Germinal center (tissue), 1 donor: Measurements from ENCODE around the gene PDIA6.

Source experiments
- DNase-seq: peaks from one replicate; pipeline ENCODE4 v3.0.0; 2012; ENCODE audit warnings: mixed read lengths, low spot score

Gene PDIA6

GRCh38 chr2:10812362-10813162, at the start of gene PDIA6:
Gene PDIA6 (minus strand): TSS chr2:10812785. CDS start chr2:10812696, 89 bp downstream.
- DNase-seq, result peak; percentile 95

DNA sequence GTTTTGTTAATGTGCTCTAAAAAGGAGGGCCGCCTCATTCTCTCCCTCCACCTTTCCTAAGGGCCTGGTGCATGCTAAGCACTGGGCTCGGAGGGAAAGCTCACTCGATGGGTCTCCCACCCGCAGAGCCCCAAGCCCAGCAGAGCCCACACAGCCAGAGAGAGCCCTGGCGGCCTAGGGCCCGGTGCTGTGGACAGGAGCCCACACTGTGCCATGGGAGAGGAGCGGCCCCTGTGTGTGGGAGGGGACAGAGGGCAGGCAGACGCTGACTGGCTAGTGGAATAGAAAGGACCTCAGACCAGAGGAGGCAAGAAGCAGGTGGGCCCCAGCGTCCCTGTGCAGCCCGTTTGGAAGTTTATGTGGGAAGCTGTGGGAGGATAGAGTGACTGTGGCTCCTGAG, 49.7 kb upstream of the PDIA6 start:
- DNase-seq, result no peak

GRCh38 chr2:10861765-10862164, 49.2 kb upstream of the PDIA6 start:
- no peak for DNase-seq

- no peak for DNase-seq
Observed at GRCh38 chr2:10860814-10861325, 48.3 kb upstream of the PDIA6 start.

- DNase-seq, result no peak
Observed at GRCh38 chr2:10860081-10860813, 47.7 kb upstream of the PDIA6 start.

- no peak for DNase-seq
Observed at GRCh38 chr2:10859278-10859677, 46.7 kb upstream of the PDIA6 start.

- DNase-seq, result no peak
Observed at GRCh38 chr2:10848541-10848940, 36.0 kb upstream of the PDIA6 start.

- no peak for DNase-seq
Observed at GRCh38 chr2:10847008-10847407, 34.4 kb upstream of the PDIA6 start.

DNA sequence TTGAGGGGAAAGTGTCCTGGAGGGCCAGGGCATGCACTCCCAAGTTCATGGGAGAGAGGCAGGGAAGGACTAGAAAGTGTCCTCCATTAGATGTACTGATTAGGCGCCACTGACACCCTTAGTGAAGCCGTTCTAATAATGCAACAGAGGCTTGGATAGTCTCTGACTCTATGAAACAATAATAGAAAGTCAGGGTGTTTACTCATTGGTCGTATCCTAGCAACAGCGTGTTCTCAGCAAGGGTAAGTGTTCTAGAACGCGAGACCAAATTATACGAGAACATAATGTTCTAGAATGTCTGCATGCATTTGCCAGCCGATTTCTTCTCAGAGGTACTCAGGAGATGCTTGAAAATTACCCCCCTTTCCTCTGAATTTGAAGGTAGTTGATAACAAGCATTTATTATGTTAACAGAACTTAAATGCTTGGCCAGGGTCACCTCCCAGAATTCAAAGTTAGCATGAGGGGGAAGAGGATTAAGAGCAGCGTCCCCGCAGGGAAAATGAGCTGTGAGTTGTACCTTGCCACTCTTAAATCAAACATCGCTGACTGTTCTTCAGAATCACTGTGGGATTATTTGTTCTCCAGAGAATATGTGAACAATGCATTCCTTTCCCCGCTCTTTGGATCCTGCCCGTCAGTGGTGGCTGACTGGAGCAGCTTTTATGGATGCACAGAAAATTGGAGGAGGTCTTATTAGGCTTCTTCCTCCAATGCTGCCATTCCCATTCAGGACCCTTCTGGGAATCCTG, 33.7 kb upstream of the PDIA6 start:
- no peak for DNase-seq

DNA sequence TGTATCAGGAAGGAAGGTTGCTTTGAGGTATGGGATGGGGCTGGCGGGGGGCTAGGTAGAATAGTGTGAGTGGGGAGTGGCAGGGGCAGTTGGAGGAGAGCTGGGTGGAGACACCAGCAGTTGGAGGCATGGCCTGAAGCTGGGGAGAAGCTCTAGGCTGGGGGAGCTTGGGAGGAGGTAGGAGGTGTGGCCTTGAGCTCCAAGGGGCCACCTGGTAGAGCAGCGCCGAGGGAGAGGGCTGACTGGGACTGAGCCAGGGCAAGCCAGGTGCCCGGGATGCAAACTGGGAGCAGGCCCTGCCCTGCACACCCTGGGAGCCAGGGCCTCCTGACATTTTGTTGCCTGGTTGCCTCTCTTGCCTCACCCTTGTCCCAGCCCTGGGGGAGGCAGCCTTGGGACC, 33.1 kb upstream of the PDIA6 start:
- DNase-seq, result no peak

DNA sequence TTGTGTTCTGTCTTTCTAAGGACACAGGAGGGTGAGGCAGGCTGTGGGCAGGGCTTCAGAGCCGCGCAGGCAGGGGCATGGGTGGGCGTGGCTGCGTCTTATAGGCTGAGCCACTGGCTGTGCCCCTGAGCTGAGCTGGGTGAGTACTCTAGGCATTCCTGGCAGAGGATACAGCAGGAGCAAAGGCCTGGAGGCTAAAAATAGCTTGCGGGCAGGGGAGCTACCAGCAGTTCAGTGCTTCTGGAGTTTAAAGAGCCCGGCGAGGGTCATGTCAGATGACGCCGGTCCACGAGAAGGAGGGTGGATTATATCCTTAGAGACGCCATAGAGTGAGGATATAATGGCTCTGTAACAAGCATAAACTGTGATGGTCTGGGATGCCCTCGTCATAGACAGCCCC, 31.5 kb upstream of the PDIA6 start:
- DNase-seq, result no peak

- no peak for DNase-seq
Observed at GRCh38 chr2:10842506-10842905, 29.9 kb upstream of the PDIA6 start.

GRCh38 chr2:10841547-10842219, 29.1 kb upstream of the PDIA6 start:
- DNase-seq, result no peak

DNA sequence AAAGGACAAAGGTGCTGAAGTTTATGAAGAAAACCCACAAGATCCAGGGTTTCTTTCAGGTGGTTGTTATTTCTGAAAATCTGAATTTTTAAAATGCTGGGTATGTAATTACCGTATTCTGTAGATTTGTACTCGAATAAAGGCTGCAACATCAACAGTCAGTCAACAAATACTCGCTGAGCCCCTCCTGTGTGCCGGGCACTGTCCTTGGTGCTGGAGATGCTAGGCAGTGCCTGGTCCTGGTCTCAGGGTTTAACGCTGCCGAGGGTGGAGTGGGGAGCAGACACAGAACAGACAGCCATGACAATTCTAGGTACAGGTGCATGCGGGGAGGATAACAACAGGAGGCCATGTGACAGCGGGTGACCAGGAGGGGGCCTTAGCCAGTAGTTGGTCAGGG, 27.2 kb upstream of the PDIA6 start:
- no peak for DNase-seq

GRCh38 chr2:10838734-10839133, 26.1 kb upstream of the PDIA6 start:
- no peak for DNase-seq

GRCh38 chr2:10837298-10838266, 25.0 kb upstream of the PDIA6 start:
- DNase-seq, result no peak

DNA sequence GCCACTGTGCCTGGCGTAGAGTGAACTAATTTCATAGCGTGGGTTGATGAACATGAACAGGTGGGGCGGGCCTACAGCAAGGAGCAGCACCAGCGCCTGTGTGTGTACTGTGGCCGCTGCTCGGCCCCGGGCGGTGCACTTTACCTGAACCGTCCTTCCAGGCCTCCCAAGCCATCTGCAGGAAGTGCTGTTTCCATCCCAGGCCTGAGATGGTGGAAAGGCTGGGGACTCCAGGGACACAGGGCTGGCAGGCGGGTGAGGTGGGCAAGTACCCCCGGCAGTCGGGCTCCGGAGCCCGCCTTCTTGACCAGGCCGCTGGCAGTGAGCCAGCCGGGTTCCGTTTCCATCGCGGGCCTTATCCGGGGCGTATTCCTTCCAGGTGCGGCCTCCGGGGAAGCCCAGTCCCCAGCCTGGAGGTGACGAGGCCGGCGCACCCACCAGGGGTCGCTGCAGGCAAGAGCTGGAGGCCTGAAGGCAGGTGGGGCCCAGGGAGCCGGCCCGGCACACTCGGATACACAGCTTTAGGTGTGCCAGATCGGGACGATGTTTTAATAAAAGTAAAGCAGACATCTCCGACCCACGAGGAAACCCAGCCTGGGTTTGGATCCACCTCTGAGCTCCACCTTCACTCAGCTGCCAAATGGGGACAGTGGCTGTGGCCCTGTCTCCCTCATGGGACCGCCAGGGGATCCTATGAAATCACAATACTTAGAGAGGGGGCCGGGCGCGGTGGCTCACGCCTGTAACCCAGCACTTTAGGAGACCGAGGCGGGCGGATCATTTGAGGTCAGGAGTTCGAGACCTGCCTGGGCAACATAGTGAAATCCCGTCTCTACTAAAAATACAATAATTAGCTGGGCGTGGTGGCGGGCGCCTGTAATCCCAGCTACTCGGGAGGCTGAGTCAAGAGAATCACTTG, 22.7 kb upstream of the PDIA6 start:
- peak; percentile 77 for DNase-seq

- DNase-seq, result no peak
Observed at GRCh38 chr2:10834068-10834655, 21.6 kb upstream of the PDIA6 start.

DNA sequence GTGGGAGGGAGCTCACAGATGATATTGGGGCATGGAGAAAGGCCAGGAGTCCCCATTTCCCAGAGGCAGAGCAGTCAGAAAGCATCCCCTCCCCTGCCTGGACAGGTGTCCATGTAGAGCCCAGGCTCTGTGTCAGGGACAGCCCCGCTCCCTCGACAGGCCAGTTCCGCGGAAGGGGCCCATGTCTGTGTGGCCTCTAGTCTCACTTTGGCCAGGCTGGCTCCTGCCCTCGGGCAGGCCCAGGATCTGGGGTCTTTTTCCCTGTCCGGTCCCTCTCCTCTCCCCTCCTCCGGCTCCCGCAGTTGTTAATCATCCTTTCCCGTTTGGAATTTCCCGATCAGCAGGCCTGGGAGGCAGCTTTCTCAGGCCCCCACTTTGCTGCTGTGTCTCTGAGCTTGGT, 20.4 kb upstream of the PDIA6 start:
- DNase-seq, result no peak
